ENCODE data around the gene PPM1J. TPM values are rescaled to one million over a fixed set of nuclear protein-coding genes. Genes with fewer than 3 reads are reported as not detected.
"Not testable (repeated sequence)": the region's sequence is repeated elsewhere in the genome, so short reads cannot be mapped to it uniquely, and the experiment has no call there.

The PPM1J gene
- total RNA-seq, 5 donors from 2014 or later (not counting 1 experiment from before 2014, with no cell fraction given), result 0.15 to 0.77 (median 0.38) TPM

DNA sequence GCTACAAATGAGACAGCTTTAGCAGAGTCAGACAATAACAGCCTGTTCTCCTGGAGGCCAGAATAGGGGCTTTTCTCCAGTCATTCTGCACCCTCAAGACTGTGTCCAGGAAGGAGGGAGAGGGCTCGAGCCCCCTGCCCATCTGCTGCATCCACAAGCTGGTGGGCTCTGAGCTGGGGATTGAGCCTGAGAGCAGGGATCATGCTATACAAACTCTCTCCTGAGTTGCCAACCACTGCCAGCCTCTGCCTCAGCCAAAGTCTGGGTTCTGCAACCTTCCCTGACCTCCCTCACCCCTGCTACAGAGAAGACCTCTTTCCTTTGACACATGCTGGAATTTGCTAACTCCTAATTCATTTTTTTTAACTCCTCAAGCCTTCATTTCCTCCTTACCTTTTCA lies 14.8 kb upstream of the PPM1J start:
- Mint-ChIP-seq H3K27ac (no peak overlapping the region), H3K9me3 (no peaks in the 10 kb centered on the region), H3K4me1 (no peaks in the 10 kb centered on the region), H3K4me3 (no peak overlapping the region), H3K27me3 (peaks cover 8 to 10% of the 10 kb centered on the region in 2 donors), H3K36me3 (no peaks in the 10 kb centered on the region)
- Histone ChIP-seq H3K27ac (ENCODE audit: low read length) (no peak overlapping the region), H3K27me3 (replicated peaks in 1 of 2; ENCODE audit: control insufficient read depth in 2 of 2, extremely low read depth in 1 of 2, insufficient read depth in 2 of 2, low read length in 1 of 2) (peaks cover 0 to 8% of the 10 kb centered on the region in 2 experiments), H3K9me3 (no peaks in the 10 kb centered on the region), H3K36me3 (ENCODE audit: control insufficient read depth in 2 of 2, extremely low read depth in 1 of 2, insufficient read depth in 1 of 2, low read length in 1 of 2) (no peaks in the 10 kb centered on the region), H3K4me1 (ENCODE audit: control insufficient read depth in 1 of 2, extremely low read depth in 1 of 2, insufficient read depth in 2 of 2, low read length in 2 of 2) (no peaks in the 10 kb centered on the region), H3K4me3 (ENCODE audit: control insufficient read depth in 1 of 2, extremely low read depth in 1 of 2, low read length in 1 of 2) (no peak overlapping the region)
- WGBS (ENCODE audit: insufficient coverage), result no CpG with 5 or more reads among the region's 1 CpG
- ATAC-seq (replicated peaks in 1 of 4) (no peak), DNase-seq (no peak)
- ChIA-PET POLR2A (interaction anchor here in 1 of 2 donors (0.7 kb wide), 1 partner anchor 1608 kb away, joined by 3 read pairs; no protein-coding TSS in a partner anchor), CTCF (no interaction called here)

DNA sequence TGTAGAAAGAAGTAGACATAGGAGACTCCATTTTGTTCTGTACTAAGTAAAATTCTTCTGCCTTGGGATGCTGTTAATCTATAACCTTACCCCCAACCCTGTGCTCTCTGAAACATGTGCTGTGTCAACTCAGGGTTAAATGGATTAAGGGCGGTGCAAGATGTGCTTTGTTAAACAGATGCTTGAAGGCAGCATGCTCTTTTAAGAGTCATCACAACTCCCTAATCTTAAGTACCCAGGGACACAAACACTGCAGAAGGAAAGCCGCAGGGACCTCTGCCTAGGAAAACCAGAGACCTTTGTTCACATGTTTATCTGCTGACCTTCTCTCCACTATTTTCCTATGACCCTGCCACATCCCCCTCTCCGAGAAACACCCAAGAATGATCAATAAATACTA lies 13.9 kb upstream of the PPM1J start:
- H3K27ac ChIP-seq (ENCODE audit: low read length); H3K27me3 Mint-ChIP-seq; DNase-seq; H3K27ac Mint-ChIP-seq; H3K4me3 Mint-ChIP-seq; H3K9me3 ChIP-seq; H3K36me3 ChIP-seq (ENCODE audit: control insufficient read depth in 2 of 2, extremely low read depth in 1 of 2, insufficient read depth in 1 of 2, low read length in 1 of 2); H3K27me3 ChIP-seq (replicated peaks in 1 of 2; ENCODE audit: control insufficient read depth in 2 of 2, extremely low read depth in 1 of 2, insufficient read depth in 2 of 2, low read length in 1 of 2); H3K4me1 Mint-ChIP-seq; ATAC-seq (replicated peaks in 1 of 4); H3K4me3 ChIP-seq (ENCODE audit: control insufficient read depth in 1 of 2, extremely low read depth in 1 of 2, low read length in 1 of 2); CTCF ChIA-PET; H3K36me3 Mint-ChIP-seq; H3K4me1 ChIP-seq (ENCODE audit: control insufficient read depth in 1 of 2, extremely low read depth in 1 of 2, insufficient read depth in 2 of 2, low read length in 2 of 2); H3K9me3 Mint-ChIP-seq: not testable (repeated sequence)
- POLR2A ChIA-PET, result interaction anchor here in 1 of 2 donors (0.7 kb wide), 1 partner anchor 1608 kb away, joined by 3 read pairs; no protein-coding TSS in a partner anchor
- WGBS (ENCODE audit: insufficient coverage), result 100% methylated on average over 1 of the region's 3 CpGs

DNA sequence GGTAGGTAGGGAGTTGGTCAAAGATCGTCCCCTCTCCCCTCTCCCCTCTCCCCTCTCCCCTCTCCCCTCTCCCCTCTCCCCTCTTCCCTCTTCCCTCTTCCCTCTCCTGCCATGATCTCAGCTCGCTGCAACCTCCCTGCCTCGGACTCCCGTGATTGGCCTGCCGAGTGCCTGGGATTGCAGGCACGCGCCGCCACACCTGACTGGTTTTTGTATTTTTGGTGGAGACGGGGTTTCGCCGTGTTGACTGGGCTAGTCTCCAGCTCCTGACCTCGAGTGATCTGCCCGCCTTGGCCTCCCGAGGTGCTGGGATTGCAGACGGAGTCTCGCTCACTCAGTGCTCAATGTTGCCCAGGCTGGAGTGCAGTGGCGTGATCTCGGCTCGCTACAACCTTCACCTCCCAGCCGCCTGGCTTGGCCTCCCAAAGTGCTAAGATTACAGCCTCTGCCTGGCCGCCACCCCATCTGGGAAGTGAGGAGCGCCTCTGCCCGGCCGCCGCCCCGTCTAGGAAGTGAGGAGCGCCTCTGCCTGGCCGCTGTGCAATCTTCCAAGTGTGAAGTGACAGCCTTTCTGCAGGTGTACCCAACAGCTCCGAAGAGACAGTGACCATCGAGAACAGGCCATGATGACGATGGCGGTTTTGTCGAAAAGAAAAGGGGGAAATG lies 13.3 kb upstream of the PPM1J start:
- 93% methylated on average over 6 of the region's 33 CpGs for WGBS (ENCODE audit: insufficient coverage)
- H3K27ac Mint-ChIP-seq; H3K4me3 Mint-ChIP-seq; DNase-seq; CTCF ChIA-PET; POLR2A ChIA-PET; H3K4me3 ChIP-seq (ENCODE audit: control insufficient read depth in 1 of 2, extremely low read depth in 1 of 2, low read length in 1 of 2); H3K9me3 ChIP-seq; H3K36me3 ChIP-seq (ENCODE audit: control insufficient read depth in 2 of 2, extremely low read depth in 1 of 2, insufficient read depth in 1 of 2, low read length in 1 of 2); H3K4me1 Mint-ChIP-seq; H3K36me3 Mint-ChIP-seq; ATAC-seq (replicated peaks in 1 of 4); H3K27me3 Mint-ChIP-seq; H3K4me1 ChIP-seq (ENCODE audit: control insufficient read depth in 1 of 2, extremely low read depth in 1 of 2, insufficient read depth in 2 of 2, low read length in 2 of 2); H3K9me3 Mint-ChIP-seq; H3K27ac ChIP-seq (ENCODE audit: low read length): not testable (repeated sequence)
- H3K27me3 ChIP-seq (replicated peaks in 1 of 2; ENCODE audit: control insufficient read depth in 2 of 2, extremely low read depth in 1 of 2, insufficient read depth in 2 of 2, low read length in 1 of 2), result peaks cover 0 to 14% of the 10 kb centered on the region in 2 experiments

DNA sequence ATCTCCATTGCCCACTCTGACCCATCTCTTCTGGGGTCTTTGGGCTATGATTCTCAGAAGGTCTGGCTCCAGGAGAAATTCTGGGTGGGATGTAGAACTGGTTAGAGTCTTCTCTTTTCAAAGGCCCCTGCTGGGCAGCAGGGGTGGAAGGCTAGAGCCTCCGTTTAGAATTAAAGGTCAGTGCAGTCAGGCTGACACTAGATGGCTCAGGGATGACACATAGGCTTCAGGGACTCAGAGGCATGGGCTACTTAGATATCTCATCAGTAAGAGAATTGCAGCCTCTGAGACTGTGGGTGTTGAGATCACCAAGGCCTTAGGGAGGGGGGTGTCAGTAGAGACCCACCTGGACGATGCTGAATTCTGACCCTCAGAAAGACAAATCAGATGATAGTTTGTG lies 12.6 kb upstream of the PPM1J start:
- no peak overlapping the region for H3K4me3 Mint-ChIP-seq
- Histone ChIP-seq H3K27ac (ENCODE audit: low read length) (no peak overlapping the region), H3K27me3 (replicated peaks in 1 of 2; ENCODE audit: control insufficient read depth in 2 of 2, extremely low read depth in 1 of 2, insufficient read depth in 2 of 2, low read length in 1 of 2) (peaks cover 0 to 20% of the 10 kb centered on the region in 2 experiments), H3K4me1 (ENCODE audit: control insufficient read depth in 1 of 2, extremely low read depth in 1 of 2, insufficient read depth in 2 of 2, low read length in 2 of 2) (peaks cover 4 to 7% of the 10 kb centered on the region in 2 experiments), H3K9me3 (no peaks in the 10 kb centered on the region), H3K4me3 (ENCODE audit: control insufficient read depth in 1 of 2, extremely low read depth in 1 of 2, low read length in 1 of 2) (no peak overlapping the region), H3K36me3 (ENCODE audit: control insufficient read depth in 2 of 2, extremely low read depth in 1 of 2, insufficient read depth in 1 of 2, low read length in 1 of 2) (no peaks in the 10 kb centered on the region)
- DNase-seq, result no peak
- H3K9me3 Mint-ChIP-seq, result no peaks in the 10 kb centered on the region
- ChIA-PET POLR2A (no interaction called here), CTCF (no interaction called here)
- no peak for ATAC-seq (replicated peaks in 1 of 4)
- WGBS (ENCODE audit: insufficient coverage), result 44% methylated on average over 1 of the region's 2 CpGs
- H3K27me3 Mint-ChIP-seq, result peaks cover 1 to 4% of the 10 kb centered on the region in 2 donors
- H3K27ac Mint-ChIP-seq, result no peak overlapping the region
- H3K36me3 Mint-ChIP-seq, result no peaks in the 10 kb centered on the region
- peaks cover 4 to 8% (median 7%) of the 10 kb centered on the region in 3 donors for H3K4me1 Mint-ChIP-seq

DNA sequence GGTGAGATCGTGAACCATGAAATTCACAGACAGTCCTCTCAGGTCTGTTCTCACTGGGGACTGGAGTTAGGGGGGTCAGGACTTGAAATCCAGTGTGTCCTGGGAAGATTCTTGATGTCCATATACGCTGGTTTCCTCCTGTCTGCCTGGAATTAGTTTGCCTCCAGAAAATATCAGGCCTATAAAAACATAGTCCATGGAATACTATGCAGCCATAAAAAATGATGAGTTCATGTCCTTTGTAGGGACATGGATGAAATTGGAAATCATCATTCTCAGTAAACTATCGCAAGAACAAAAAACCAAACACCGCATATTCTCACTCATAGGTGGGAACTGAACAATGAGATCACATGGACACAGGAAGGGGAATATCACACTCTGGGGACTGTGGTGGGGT lies 9.1 kb upstream of the PPM1J start:
- ATAC-seq (replicated peaks in 1 of 4); H3K36me3 Mint-ChIP-seq; H3K27ac Mint-ChIP-seq; H3K27me3 Mint-ChIP-seq; H3K4me3 ChIP-seq (ENCODE audit: control insufficient read depth in 1 of 2, extremely low read depth in 1 of 2, low read length in 1 of 2); H3K9me3 ChIP-seq; POLR2A ChIA-PET; H3K27ac ChIP-seq (ENCODE audit: low read length); CTCF ChIA-PET; H3K4me3 Mint-ChIP-seq; H3K36me3 ChIP-seq (ENCODE audit: control insufficient read depth in 2 of 2, extremely low read depth in 1 of 2, insufficient read depth in 1 of 2, low read length in 1 of 2); DNase-seq; H3K9me3 Mint-ChIP-seq: not testable (repeated sequence)
- H3K27me3 ChIP-seq (replicated peaks in 1 of 2; ENCODE audit: control insufficient read depth in 2 of 2, extremely low read depth in 1 of 2, insufficient read depth in 2 of 2, low read length in 1 of 2), result peaks cover 2 to 41% of the 10 kb centered on the region in 2 experiments
- H3K4me1 Mint-ChIP-seq, result peaks cover 7 to 12% (median 10%) of the 10 kb centered on the region in 3 donors
- H3K4me1 ChIP-seq (ENCODE audit: control insufficient read depth in 1 of 2, extremely low read depth in 1 of 2, insufficient read depth in 2 of 2, low read length in 2 of 2), result peaks cover 4 to 13% of the 10 kb centered on the region in 2 experiments
- WGBS (ENCODE audit: insufficient coverage), result no CpG with 5 or more reads among the region's 4 CpGs

DNA sequence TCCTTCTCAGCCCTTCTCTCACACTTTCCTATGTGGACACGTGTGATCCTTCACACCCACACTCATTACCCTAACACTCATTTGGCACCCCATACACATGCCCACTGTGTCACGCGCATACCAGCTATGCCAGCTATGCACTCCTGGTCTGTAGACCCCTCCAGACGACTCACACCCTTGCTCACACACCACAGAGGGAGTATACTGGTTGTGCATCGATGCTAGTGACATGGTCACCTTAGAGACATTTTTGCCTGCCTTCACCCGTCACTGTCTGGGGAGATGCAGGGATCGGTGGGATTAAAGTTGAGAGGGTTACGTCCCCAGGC lies 8.3 kb upstream of the PPM1J start:
- H3K4me3 Mint-ChIP-seq, result peak overlapping the region in 1 of 3 donors; percentile 47

More for the DNA sequence above, 8.3 kb upstream of the PPM1J start:
- Histone ChIP-seq H3K9me3 (no peaks in the 10 kb centered on the region), H3K27me3 (replicated peaks in 1 of 2; ENCODE audit: control insufficient read depth in 2 of 2, extremely low read depth in 1 of 2, insufficient read depth in 2 of 2, low read length in 1 of 2) (peaks cover 2 to 48% of the 10 kb centered on the region in 2 experiments), H3K27ac (ENCODE audit: low read length) (no peak overlapping the region), H3K36me3 (ENCODE audit: control insufficient read depth in 2 of 2, extremely low read depth in 1 of 2, insufficient read depth in 1 of 2, low read length in 1 of 2) (no peaks in the 10 kb centered on the region), H3K4me1 (ENCODE audit: control insufficient read depth in 1 of 2, extremely low read depth in 1 of 2, insufficient read depth in 2 of 2, low read length in 2 of 2) (peaks cover 4 to 21% of the 10 kb centered on the region in 2 experiments), H3K4me3 (ENCODE audit: control insufficient read depth in 1 of 2, extremely low read depth in 1 of 2, low read length in 1 of 2) (no peak overlapping the region)
- ChIA-PET POLR2A (no interaction called here), CTCF (no interaction called here)
- Mint-ChIP-seq H3K36me3 (no peaks in the 10 kb centered on the region), H3K27me3 (peaks cover 3 to 13% of the 10 kb centered on the region in 2 donors), H3K9me3 (no peaks in the 10 kb centered on the region), H3K4me1 (peaks cover 9 to 16% (median 12%) of the 10 kb centered on the region in 3 donors), H3K27ac (no peak overlapping the region)
- 69% methylated on average over 7 of the region's 8 CpGs for WGBS (ENCODE audit: insufficient coverage)
- DNase-seq (no peak), ATAC-seq (replicated peaks in 1 of 4) (no peak)
